T-helper 2 cell treated with Interferon-gamma antibody and Interleukin-4, amounts not matched to agents 100 ng/mL and 5 ng/mL, for 36 hours (primary cell): ENCODE results near the gene KIF26A. TPM values are rescaled to one million over a fixed set of nuclear protein-coding genes. Genes with fewer than 3 reads are reported as not detected.

Experiments used
- intact Hi-C: fragments of 100-400 bp; cut with micrococcal nuclease; formaldehyde crosslinking; loops from one replicate; pipeline ENCODE4 v1.15.1; 2023
- total RNA-seq: library from RNA; stranded (reverse); gene quantifications from 2 replicates; pipeline ENCODE4 v1.2.3, GENCODE V29; 2022

KIF26A gene
- total RNA-seq, 1 donor from 2014 or later, result 0.45 TPM

DNA sequence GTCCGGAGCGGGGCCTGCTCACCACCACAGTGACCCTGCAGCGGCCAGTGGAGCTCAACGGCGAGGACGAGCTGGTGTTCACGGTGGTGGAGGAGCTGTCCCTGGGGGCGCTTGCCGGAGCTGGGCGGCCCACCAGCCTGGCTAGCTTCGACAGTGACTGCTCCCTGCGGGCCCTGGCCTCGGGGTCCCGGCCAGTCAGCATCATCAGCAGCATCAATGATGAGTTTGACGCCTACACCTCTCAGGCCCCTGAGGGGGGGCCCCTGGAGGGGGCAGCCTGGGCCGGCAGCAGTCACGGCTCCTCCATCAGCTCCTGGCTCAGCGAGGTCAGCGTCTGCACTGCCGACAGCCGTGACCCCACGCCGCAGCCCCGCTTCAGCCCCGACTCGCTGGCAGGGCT lies 37.4 kb downstream of the KIF26A start:
- intact Hi-C loops, result no loop called here

DNA sequence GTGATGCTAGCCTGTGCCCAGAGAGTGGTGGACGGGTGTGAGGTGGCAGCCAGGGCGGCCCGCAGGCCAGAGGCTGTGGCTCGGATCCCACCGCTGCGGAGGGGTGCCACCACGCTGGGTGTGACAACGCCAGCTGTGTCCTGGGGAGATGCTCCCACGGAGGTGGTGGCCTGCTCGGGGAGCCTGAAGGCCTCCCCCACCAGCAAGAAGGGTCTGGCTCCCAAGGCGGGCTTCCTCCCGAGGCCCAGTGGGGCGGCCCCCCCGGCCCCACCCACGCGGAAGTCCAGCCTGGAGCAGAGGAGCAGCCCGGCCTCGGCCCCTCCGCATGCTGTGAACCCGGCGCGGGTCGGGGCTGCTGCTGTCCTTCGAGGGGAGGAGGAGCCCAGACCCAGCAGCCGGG lies 38.2 kb downstream of the KIF26A start:
- intact Hi-C loops, result no loop called here

DNA sequence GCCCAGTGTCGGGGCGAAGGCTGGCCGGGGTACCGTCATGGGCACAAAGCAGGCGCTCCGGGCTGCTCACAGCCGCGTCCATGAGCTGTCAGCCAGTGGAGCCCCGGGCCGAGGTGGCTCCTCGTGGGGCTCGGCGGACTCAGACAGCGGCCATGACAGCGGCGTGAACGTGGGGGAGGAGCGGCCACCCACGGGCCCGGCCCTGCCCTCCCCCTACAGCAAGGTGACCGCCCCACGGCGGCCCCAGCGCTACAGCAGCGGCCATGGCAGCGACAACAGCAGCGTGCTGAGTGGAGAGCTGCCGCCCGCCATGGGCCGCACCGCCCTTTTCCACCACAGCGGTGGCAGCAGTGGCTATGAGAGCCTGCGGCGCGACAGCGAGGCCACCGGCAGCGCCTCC lies 39.0 kb downstream of the KIF26A start:
- intact Hi-C loops, result no loop called here

DNA sequence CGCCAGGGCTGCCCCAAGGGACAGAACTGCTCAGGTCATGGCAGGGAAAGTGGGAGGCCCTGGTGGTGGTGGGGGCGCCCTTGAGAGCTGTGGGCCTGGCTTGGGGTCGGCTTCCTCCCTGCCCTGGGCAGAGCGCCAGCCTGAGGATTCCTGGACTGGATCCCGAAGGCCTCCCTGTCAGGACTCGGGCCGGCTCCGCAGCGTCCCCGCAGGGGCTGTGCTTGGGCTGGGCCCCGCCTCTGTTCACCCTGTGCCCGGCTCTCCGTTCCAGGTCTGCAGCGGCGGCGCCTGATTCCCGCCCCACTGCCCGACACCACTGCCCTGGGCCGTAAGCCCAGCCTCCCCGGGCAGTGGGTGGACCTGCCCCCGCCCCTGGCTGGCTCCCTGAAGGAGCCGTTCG lies 39.9 kb downstream of the KIF26A start:
- intact Hi-C loops, result no loop called here

DNA sequence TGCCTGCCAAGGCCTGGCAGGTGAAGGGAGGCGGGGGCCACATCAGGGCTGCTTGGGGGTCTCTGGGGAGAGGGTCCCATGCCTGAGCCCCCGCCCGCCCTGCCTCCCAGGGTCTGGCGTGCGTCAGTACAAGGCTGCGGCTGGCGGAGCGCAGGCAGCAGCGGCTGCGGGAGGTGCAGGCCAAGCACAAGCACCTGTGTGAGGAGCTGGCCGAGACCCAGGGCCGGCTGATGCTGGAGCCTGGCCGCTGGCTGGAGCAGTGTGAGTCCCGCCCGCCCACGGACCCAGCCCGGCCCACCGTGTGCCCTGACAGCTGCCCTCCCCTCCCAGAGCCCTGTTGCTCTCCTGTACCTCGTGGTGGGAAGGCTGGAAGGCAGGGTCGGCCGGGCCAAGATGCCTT lies 40.7 kb downstream of the KIF26A start:
- intact Hi-C loops, result no loop called here

DNA sequence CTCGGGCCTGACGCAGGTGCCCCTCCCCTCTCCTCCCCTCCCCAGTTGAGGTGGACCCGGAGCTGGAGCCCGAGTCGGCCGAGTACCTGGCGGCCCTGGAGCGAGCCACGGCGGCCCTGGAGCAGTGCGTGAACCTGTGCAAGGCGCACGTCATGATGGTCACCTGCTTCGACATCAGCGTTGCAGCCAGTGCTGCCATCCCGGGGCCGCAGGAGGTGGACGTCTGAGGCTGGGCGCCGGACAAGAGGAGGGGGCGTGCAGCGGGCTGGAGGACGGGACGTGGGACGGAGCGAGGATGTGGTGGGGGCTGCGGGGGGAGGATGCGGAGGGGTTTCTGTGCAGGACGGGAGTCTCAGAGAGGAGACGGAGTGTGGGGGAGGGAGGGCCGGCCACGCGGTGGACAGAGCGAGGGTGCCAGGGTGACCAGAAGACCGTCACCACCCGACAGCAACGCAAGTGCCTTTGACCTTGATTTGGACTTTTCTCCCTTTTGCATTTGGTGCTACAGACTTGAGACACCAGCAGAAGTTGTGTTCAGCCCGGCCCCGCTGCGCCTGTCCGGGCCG lies 41.3 kb downstream of the KIF26A start:
- intact Hi-C loops, result no loop called here

DNA sequence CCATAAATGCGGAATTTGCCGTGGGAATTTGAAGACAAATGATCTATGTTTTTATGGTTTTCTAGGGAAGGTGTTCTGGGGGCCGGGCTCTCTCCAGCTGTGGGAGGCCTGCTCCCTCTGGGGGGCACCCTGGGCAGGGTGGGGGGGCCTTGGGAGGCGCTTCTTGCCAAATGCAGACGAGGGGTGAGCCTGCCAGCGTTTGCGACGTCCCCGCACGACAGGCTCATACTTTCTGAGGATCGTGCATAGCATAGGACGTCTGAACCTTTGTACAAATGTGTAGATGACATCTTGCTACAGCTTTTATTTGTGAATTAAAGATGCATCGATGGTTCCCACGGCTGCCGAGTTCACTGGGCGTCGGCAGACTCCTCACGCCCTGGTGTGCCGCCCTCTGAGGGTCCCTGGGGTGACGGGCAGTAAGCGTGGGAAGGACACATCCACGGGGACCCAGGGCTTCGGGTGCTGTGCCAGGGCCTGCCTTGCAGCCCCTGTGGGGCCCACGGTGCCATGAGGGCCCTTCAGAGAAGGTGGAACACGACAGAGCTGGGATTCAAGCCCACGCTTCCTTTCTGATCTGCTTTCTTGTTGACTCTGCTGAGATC lies 42.3 kb downstream of the KIF26A start:
- intact Hi-C loops, result no loop called here

DNA sequence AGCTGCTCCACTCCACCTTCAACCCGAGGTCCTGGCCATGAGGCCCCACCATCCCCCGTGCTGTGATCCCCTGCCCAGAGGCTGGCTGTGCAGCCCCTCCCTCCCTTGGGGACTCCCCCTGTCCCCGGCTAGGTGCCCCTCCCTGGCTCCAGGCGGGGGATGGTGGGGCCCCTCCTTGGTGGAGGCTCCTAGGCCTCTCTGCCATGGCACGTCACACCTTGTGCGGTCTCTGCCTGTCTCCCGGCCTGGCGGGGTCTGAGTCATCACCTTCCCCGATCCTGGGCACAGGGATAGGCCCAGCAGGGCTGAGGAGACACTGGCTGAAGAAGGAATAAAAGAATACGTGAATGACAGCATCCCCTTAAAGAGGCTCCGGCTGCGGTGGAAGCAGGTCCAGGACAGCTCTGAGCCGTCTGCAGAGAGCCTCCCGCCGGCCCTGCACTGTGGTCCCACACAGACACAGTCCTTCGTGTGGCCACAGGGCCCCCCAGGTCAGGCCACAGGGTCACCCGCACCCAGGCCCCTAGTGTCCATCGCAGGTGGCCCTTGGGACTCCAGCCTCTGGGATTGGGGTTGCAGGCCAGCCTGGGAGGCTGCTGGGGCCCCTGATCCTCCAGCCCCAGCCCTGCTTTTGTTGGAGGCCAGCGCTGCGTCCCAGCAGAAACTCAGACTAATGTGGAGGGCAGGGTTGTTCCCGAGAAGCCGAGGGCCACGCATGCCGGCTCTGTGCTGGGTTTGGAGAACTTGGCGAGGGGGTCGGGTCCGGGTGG lies 43.6 kb downstream of the KIF26A start:
- intact Hi-C loops, result no loop called here

DNA sequence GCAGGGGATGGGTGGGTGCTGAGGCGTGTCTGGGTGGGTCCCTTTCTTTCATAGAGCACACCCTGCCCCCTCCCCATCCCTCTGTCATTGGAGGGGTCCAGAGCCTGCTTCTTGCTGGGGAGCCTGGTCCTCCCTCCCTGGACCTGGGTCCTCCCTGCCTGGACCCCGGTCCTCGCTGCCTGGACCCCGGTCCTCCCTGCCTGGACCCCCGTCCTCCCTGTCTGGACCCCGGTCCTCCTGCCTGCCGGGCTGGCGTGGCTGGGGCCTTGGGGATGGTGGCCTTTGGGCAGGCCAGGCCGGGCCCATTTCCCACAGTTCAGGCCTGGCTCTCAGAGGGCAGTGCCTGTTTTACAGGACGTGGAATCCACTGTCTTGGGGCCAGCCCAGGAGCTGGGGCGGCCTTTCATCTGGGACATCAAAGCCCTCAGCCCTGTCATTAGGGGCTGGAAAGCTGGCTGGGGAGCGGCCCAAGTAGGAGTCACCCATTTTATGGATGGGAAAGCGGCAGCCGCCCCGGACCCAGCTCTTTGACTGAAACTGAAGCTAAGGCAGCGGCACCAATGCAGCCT lies 44.6 kb downstream of the KIF26A start:
- intact Hi-C loops, result no loop called here

DNA sequence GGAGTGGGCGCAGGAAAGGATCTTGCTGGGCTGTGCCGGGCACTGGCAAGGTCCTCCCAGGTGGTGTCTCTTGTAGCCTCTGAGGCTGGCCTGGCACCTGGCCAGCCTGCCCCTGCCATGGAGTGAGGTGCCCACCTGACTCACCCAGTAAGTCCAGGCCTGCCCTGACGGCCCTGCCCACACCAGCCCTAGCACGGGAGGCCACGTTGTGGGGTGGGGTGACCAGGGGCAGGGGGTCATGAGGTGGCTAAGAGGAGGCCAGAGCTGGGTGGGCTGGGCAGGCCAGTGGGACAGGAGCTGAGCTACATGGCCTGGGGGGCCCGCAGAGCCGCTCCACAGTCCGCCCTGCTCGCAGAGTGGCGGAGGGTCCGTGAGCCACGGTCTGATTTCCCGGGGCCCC lies 45.4 kb downstream of the KIF26A start:
- intact Hi-C loops, result no loop called here

DNA sequence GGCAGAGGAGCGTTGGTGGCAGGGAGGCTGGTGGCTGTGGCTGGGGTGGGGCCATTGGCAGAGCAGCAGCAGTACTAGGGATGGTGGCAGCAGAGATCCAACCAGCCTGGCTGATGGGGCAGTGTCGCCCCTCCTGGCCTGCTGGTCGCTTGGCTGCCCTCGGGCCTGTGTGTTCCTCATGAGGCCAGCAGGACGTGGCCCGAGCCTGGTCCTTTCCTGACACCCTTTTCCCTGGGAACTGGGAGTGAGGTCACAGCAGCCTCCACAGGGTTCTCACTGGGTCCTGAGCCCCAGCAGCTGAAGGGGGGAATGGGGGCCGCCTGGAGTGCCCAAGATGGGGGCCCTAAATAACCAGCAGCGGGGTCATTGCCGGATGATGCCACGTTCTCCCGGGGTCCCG lies 46.1 kb downstream of the KIF26A start:
- intact Hi-C loops, result no loop called here

DNA sequence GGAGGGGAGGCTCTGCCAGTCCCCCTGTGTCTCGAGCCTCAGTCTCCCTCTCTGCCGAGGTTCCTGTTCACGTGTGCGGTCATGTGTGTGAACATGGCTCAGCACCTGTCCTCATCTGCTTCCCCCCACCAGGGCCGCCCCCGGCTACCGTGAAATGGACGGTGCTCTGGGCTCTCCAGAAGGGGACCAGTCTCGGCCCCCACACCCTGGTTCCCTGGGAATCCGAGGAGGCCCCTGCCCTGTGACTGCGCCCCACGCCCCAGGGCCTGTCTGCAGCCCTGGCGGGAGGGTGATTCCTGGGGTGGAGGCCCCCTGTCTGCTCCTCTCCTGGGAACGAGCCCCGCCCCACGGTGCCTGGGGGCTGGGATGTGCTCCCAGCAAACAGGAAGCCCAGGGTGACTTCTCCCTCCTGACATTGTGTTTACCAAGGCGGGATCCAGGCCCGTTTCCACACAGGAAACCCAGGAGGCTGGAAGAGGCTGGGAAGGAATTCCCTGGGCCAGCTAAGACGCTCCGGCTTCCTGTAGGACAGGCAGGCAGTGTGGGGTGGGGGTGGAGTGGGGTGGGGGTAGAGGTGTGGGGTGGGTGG lies 46.6 kb downstream of the KIF26A start:
- intact Hi-C loops, result no loop called here

DNA sequence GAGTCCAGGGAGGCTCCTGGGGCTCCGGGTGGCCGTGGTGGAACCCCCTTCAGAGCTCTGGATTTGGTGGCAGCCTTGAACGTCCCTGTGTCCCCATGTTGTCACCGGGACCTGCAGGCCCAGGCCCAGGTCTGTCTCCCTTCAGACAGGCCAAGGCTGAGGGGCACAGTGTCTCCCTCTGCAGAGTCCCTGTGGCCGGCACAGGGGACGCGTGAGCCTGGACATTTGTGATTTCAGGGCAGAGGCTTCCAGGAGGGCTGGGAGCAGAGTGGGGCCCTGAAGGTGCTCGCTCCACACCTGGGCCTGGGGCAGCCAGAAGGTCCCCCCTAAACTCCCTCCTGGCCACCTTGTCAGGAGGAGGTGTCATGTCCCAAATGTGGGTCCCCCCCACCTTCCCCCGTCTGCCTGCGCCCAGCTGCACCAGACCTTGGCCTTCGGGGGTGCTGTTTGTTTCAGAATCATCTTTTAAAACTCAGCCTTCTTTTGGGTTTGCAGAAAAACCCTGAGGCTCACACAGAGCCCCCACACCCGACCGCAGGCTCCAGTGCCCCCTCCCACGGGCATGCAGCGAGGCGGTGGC lies 47.6 kb downstream of the KIF26A start:
- intact Hi-C loops, result no loop called here

DNA sequence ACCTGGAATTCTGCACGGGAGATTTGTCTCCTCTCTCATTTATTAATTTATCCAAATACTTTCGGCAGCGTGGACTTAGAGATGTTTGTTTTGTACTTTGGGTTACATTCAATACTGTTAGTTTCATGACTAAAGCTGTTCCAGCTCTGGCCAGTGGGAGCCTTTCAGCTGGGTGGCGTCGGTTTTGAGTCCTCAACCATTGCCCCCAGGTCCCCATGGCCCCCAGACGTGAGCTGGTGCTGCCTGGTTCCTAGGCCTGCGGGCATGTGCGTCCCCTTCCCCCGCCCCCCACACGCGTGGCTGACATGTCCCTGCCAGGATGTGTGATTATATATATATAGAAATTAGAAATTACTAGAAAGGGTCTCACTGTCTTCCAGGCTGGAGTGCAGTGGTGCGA lies 48.2 kb downstream of the KIF26A start:
- intact Hi-C loops, result no loop called here

DNA sequence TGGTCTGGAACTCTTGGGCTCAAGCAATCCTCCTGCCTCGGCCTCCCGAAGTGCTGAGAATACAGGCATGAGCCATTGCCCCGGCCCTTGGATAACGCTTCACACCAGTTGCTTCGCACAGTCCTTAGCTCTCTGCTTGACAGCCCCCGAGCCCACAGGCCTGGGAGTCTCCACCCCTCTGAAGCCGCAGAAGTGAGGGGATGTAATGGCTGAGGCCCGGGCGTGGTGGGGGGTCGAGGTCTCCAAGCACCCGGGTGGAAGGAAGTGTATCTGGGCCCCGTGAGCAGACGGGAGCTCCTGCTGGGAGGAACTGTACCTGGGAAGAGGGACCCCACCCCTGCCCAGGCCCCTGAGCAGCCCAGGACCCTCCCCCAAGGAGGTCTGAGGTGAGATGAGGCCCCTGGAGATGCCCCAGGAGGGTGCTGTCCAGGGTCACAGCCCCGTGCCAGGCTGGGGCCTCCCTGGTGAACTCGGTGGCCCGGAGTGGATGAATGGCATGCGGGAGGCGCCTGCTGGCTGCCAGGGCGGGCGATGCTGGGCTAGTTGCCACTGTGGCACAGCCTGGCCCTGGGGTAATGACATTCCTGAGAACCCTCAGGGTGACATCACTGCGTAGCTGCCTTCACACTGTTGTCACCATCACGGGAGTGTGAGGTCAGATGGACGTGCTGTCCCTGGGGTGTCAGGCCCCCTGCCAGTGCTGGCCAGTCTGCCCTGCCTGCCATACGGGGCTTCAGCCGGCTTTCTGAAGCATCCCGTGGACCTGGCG lies 48.9 kb downstream of the KIF26A start:
- intact Hi-C loops, result no loop called here

DNA sequence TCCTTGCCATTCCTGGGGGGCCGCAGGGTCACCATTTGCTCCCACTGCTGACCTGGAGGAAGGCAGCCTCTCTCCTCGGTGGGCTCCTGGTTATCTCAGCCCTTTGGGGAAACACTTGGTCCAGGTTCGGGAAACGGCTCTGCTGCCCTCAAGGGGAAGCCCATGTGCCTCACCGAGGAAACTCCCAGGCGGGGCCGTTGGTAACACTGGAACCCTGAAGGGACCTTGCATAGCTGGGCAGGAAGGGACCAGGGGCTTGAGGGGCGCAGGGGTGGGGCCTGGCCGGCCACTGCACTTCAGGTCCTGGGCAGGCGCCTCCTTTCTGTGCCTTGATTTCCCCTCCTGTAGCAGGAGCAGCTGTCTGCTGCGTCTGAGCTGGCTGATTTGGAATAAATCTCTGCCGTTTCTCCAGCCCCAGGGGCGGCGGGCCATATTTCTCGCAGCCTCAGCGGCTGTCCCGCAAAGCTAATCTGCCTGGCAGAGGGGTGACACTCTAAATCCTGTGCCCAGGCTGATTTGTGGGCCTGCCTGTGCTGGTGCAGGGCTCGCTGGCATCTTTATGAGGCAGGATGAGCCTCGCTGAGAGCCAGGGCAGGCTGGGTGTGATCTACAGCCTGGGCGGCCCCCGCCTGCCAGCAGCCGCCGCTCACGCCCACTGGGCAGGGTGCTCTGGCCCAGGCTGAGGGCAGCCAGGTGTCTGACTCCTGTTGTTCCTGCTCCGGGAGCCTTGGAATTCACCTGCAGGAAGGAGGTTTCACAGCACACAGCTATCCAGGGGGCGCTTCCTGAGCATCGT lies 49.7 kb downstream of the KIF26A start:
- intact Hi-C loops, result no loop called here

DNA sequence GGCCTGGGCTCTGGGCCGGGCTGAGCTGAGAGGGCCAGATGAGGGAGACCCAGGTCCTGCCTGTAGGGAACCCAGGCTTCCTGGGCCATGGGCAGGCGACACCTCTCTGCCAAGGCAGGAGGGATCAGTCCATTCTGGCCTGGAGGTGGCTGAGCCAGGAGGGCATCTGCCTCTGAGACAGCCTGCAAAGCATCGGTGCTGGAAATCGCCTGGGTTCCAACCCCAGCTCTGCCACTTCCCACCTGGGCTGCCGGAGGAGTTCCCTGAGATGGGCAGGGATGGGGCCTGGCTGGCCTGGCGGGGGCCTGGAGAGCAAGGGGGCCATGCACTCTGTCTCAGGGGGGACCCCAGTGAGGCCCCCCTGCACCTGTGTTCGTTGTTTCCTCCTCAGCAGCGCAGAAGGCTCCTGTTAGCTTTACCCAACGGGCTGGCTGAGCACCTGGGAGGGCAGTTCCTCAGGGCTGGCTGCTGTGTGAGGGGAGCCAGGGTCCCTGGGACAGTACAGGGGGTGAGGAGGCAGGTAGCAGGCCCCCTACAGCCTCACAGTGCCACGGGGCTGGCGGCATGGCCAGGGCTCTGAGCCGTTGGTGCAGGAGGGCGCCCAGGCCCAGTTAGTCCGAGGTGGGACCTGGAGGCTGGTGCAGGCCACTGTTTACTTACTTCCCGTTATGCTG lies 50.5 kb downstream of the KIF26A start:
- intact Hi-C loops, result no loop called here

DNA sequence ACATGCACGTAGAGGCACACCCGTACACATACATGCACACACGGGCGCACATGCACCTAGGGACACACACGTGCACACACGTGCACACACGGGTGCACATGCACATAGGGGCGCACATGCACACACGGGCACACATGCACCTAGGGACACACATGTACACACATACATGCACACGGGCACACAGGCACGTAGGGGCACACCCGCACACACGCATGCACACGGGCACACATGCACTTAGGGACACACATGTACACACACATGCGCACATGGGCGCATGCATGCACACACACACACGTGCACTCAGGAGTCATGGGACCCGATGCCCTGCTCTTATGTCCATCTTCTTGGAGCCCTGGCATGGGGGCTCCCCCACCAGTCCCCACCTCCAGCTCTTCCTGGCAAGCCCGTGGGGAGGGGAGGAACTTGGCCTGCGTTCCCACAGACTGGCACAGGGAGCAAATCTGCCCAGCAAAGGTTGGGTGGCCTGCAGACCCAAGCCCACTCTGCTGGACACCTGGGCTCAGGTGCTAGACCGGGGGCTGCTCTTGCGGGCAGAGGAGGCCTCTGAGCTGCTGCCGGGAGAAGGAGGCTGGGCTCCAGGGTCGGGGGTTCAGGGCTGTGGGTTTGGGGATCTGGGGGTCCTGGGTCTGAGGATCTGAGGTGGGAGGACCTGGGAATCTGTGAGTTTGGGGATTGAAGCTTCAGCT lies 51.4 kb downstream of the KIF26A start:
- intact Hi-C loops, result no loop called here

DNA sequence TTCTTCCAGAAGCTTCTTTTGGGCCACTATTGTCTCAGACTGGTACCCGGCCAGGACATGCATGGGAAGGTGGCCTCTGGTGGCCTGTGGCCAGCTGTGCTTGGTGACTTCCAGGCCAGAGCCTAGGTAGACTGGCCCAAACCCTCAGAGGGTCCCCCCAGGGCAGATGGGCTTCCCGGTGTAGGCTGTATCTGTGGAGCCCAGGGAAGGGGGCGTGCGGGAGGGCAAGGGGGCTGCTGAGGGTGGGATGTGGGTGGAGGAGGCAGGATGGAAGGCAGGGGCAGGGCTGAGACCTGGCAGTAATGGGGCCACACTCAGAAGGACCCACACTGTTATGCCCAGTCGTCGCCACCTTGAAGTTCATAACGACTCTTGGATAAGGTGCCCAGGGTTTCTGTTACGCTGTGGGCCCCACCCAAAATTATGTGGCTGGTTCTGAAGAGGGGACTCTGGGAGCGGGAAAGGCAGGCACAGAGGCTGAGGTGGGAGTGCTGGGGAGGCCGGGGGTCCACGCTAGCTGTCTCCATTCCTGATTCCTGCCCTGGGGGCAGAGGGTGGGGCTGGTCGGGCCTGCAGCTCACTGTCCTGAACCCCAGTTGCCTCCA lies 52.1 kb downstream of the KIF26A start:
- intact Hi-C loops, result no loop called here
